ENCODE results near the gene EHBP1L1. TPM values are rescaled to one million over a fixed set of nuclear protein-coding genes. Genes with fewer than 3 reads are reported as not detected.

EHBP1L1 gene
- total RNA-seq, 2 donors from 2014 or later, result 6.2 to 9.8 TPM

- Histone ChIP-seq H3K9ac (ENCODE audit: extremely low read depth, low read length, poor library complexity, severe bottlenecking) (no peak overlapping the region), H3K27me3 (ENCODE audit: control insufficient read depth, insufficient read depth, low read length, poor library complexity, severe bottlenecking) (peaks cover 15% of the 10 kb centered on the region), H3K9me3 (ENCODE audit: control insufficient read depth, low read length) (no peaks in the 10 kb centered on the region), H3K4me3 (ENCODE audit: low read length) (peak overlapping the region; percentile 49), H3K4me1 (ENCODE audit: control insufficient read depth, insufficient read depth, low read length) (peaks cover 17% of the 10 kb centered on the region), H3K36me3 (ENCODE audit: control insufficient read depth, insufficient read depth, low read length) (no peaks in the 10 kb centered on the region), H3K27ac (ENCODE audit: low read depth, low read length) (no peak overlapping the region)
- Mint-ChIP-seq H3K9me3 (no peaks in the 10 kb centered on the region), H3K36me3 (ENCODE audit: low read depth) (no peaks in the 10 kb centered on the region), H3K27ac (no peak overlapping the region), H3K27me3 (ENCODE audit: insufficient read depth) (peaks cover 57% of the 10 kb centered on the region), H3K4me1 (peaks cover 25% of the 10 kb centered on the region), H3K4me3 (peak overlapping the region; percentile 59)
- TF ChIP-seq CTCF (conservative IDR thresholded peaks at IDR 0.05), result no peak
- 86 to 92% methylated on average over 8 to 12 of the region's 12 CpGs for WGBS, 2 experiments (ENCODE audit: insufficient coverage in 1 of 2, insufficient read length in 1 of 2)
- no peak for DNase-seq
Observed at GRCh38 chr11:65556470-65557279, 19.2 kb upstream of the EHBP1L1 start.

- WGBS, 2 experiments (ENCODE audit: insufficient coverage in 1 of 2, insufficient read length in 1 of 2), result 20 to 29% methylated on average over 13 to 47 of the region's 47 CpGs
- H3K9ac ChIP-seq (ENCODE audit: extremely low read depth, low read length, poor library complexity, severe bottlenecking), result no peak overlapping the region
- H3K4me1 ChIP-seq (ENCODE audit: control insufficient read depth, insufficient read depth, low read length), result peaks cover 17% of the 10 kb centered on the region
- Mint-ChIP-seq H3K4me3 (peak overlapping the region; percentile 59), H3K27me3 (ENCODE audit: insufficient read depth) (peaks cover 53% of the 10 kb centered on the region), H3K4me1 (peaks cover 17% of the 10 kb centered on the region), H3K9me3 (no peaks in the 10 kb centered on the region), H3K36me3 (ENCODE audit: low read depth) (no peaks in the 10 kb centered on the region), H3K27ac (no peak overlapping the region)
- peak overlapping the region; percentile 49 for H3K4me3 ChIP-seq (ENCODE audit: low read length)
- TF ChIP-seq CTCF (conservative IDR thresholded peaks at IDR 0.05), result no peak
- peak; percentile 67 for DNase-seq
- no peak overlapping the region for H3K27ac ChIP-seq (ENCODE audit: low read depth, low read length)
- no peaks in the 10 kb centered on the region for H3K9me3 ChIP-seq (ENCODE audit: control insufficient read depth, low read length)
- H3K36me3 ChIP-seq (ENCODE audit: control insufficient read depth, insufficient read depth, low read length), result no peaks in the 10 kb centered on the region
- H3K27me3 ChIP-seq (ENCODE audit: control insufficient read depth, insufficient read depth, low read length, poor library complexity, severe bottlenecking), result peaks cover 15% of the 10 kb centered on the region
Observed at GRCh38 chr11:65557280-65558001, 18.4 kb upstream of the EHBP1L1 start.

GRCh38 chr11:65558002-65558929 is 17.6 kb upstream of the EHBP1L1 start, which contains the start of gene LTBP3:
LTBP3 (minus strand) TSS chr11:65558359; CDS start chr11:65557959, 400 bp downstream.
- H3K9ac ChIP-seq (ENCODE audit: extremely low read depth, low read length, poor library complexity, severe bottlenecking), result peak within 1 kb of the TSS; percentile 44
- H3K27ac ChIP-seq (ENCODE audit: low read depth, low read length), result peak within 1 kb of the TSS; percentile 66
- H3K4me1 ChIP-seq (ENCODE audit: control insufficient read depth, insufficient read depth, low read length), result peaks cover 17% of the 10 kb centered on the region
- H3K4me3 ChIP-seq (ENCODE audit: low read length), result peak within 1 kb of the TSS; percentile 49
- no peak for TF ChIP-seq CTCF (conservative IDR thresholded peaks at IDR 0.05)
- no peaks in the 10 kb centered on the region for H3K9me3 Mint-ChIP-seq
- H3K36me3 ChIP-seq (ENCODE audit: control insufficient read depth, insufficient read depth, low read length), result no peaks in the 10 kb centered on the region
- H3K9me3 ChIP-seq (ENCODE audit: control insufficient read depth, low read length), result no peaks in the 10 kb centered on the region
- no peak within 1 kb of the TSS for H3K27ac Mint-ChIP-seq
- peaks cover 15% of the 10 kb centered on the region for H3K27me3 ChIP-seq (ENCODE audit: control insufficient read depth, insufficient read depth, low read length, poor library complexity, severe bottlenecking)
- H3K4me3 Mint-ChIP-seq, result peak within 1 kb of the TSS; percentile 59
- peak; percentile 83 for DNase-seq
- H3K27me3 Mint-ChIP-seq (ENCODE audit: insufficient read depth), result peaks cover 57% of the 10 kb centered on the region
- no peaks in the 10 kb centered on the region for H3K36me3 Mint-ChIP-seq (ENCODE audit: low read depth)
- 3 to 4% methylated on average over 17 to 78 of the region's 79 CpGs for WGBS, 2 experiments (ENCODE audit: insufficient coverage in 1 of 2, insufficient read length in 1 of 2)
- H3K4me1 Mint-ChIP-seq, result peaks cover 16% of the 10 kb centered on the region
